OCI-LY1 (cell line): ENCODE measurements around the gene OVOL1.

Experiments used
- EZH2 ChIP-seq: fragments of 200-600 bp; sonication (generic), shearing (Covaris generic); IDR thresholded peaks from 2 replicates; pipeline ENCODE4 v1.8.0; 2017; ENCODE audit warnings: borderline replicate concordance, mixed run types, mild to moderate bottlenecking, antibody characterized with exemption, low read length, moderate library complexity, mixed read lengths
- TF ChIP-seq, protein P1 (sequence below): fragments of 200-600 bp; sonication (generic), shearing (Covaris generic); IDR thresholded peaks from 2 replicates; pipeline ENCODE4 v1.5.1; 2017; ENCODE audit warnings: mild to moderate bottlenecking, antibody characterized with exemption, low read length, moderate library complexity, mixed read lengths

DNA sequence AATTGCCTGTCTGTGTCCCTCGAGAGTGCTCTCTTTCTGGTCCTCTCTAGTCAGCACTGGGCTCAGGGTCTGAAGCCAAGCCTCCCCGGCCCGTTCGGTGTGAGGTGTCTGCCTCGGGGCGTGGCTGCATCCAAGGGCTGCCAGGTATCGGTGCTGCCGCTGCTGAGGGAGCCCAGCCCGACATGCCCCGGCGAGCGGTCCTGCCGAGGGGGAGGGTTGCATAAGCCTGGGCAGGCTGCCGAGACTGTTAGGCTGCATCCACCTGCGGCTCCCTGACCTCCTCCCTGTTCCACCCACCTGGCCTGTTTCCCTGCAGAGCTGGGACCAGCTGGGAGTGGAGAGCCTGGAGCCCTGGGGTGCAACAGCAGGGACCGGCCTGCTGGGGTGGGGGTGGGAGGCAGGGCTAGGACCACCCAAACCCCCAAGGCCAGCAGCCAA is 6.3 kb downstream of the OVOL1 start:
- no peak for TF ChIP-seq EZH2
- TF ChIP-seq, protein P1, sequence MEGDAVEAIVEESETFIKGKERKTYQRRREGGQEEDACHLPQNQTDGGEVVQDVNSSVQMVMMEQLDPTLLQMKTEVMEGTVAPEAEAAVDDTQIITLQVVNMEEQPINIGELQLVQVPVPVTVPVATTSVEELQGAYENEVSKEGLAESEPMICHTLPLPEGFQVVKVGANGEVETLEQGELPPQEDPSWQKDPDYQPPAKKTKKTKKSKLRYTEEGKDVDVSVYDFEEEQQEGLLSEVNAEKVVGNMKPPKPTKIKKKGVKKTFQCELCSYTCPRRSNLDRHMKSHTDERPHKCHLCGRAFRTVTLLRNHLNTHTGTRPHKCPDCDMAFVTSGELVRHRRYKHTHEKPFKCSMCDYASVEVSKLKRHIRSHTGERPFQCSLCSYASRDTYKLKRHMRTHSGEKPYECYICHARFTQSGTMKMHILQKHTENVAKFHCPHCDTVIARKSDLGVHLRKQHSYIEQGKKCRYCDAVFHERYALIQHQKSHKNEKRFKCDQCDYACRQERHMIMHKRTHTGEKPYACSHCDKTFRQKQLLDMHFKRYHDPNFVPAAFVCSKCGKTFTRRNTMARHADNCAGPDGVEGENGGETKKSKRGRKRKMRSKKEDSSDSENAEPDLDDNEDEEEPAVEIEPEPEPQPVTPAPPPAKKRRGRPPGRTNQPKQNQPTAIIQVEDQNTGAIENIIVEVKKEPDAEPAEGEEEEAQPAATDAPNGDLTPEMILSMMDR, result no peak
